GM19351 (cell line): ENCODE measurements around the gene MYPN.
"Not testable (repeated sequence)": the region's sequence is repeated elsewhere in the genome, so short reads cannot be mapped to it uniquely, and the experiment has no call there.

Experiments used
- ATAC-seq: cut with Tn5 transposase; IDR thresholded peaks from one replicate; pipeline ENCODE4 v1.9.1; 2021; ENCODE audit warnings: mild to moderate bottlenecking, moderate library complexity; ENCODE audit not compliant: unreplicated experiment

The MYPN gene, protein sequence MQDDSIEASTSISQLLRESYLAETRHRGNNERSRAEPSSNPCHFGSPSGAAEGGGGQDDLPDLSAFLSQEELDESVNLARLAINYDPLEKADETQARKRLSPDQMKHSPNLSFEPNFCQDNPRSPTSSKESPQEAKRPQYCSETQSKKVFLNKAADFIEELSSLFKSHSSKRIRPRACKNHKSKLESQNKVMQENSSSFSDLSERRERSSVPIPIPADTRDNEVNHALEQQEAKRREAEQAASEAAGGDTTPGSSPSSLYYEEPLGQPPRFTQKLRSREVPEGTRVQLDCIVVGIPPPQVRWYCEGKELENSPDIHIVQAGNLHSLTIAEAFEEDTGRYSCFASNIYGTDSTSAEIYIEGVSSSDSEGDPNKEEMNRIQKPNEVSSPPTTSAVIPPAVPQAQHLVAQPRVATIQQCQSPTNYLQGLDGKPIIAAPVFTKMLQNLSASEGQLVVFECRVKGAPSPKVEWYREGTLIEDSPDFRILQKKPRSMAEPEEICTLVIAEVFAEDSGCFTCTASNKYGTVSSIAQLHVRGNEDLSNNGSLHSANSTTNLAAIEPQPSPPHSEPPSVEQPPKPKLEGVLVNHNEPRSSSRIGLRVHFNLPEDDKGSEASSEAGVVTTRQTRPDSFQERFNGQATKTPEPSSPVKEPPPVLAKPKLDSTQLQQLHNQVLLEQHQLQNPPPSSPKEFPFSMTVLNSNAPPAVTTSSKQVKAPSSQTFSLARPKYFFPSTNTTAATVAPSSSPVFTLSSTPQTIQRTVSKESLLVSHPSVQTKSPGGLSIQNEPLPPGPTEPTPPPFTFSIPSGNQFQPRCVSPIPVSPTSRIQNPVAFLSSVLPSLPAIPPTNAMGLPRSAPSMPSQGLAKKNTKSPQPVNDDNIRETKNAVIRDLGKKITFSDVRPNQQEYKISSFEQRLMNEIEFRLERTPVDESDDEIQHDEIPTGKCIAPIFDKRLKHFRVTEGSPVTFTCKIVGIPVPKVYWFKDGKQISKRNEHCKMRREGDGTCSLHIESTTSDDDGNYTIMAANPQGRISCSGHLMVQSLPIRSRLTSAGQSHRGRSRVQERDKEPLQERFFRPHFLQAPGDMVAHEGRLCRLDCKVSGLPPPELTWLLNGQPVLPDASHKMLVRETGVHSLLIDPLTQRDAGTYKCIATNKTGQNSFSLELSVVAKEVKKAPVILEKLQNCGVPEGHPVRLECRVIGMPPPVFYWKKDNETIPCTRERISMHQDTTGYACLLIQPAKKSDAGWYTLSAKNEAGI (N-terminal part only)

DNA sequence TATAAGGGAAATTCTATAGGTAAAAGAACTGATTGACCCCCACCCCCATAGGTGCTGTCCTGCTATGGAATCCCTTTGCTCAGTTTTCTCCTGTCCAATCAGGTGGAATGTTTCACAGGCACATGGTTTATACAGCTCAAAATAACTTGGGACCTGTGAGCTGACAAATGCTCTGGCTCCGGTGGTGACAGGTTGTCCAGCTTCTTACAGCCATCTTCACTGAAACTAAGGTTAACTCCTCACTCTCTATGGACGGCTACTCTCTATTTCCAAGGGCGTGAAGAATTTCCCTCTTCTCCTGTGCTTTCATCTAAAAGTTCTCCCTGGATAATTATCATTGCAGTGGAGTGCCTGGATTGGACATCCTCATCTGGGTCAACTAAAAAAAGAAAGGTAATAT lies at the start of gene MYPN:
MYPN (plus strand) TSS at position 158 of the 400 bp plus-strand sequence. CDS start 11,951 bp downstream, outside the sequence.
- no peak for ATAC-seq

GRCh38 chr10:68067029-68067428 lies 42.3 kb upstream of the MYPN start:
- no peak for ATAC-seq

DNA sequence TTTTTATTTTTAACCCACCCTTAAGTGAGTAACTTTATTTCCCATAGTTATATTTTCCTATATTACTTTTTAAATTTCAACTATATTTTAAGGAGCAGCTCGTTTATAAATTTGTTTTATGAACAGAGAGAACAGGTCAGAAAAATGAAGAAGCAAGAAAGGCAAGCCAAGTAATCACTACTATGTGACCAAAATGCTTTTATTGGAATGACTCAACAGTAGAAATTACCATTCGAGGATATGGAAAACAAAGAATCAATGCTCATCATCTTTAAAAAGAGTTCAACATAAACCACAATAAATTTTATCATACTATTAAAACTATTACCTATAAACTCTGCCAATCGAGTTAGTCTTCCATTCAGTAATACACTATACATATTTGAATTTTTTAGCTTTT lies 41.8 kb upstream of the MYPN start:
- ATAC-seq = no peak

DNA sequence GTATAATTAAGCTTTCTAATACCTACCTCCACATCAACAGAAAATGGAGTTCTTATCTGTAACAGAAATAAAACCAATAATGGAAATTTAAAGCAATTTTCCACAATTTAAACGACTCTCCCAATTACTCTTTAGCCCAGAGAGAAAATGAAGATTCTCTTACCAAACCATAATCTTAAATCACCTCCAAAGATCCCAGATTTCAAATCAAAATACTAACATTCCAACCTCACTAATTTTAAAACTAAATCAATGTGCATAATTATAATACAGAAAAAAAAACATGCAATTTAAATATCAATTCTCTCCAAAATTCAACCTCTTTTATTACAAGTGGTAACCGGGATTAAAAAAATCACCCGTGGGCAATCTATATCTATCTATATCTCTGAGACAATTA lies 35.7 kb upstream of the MYPN start:
- no peak for ATAC-seq

DNA sequence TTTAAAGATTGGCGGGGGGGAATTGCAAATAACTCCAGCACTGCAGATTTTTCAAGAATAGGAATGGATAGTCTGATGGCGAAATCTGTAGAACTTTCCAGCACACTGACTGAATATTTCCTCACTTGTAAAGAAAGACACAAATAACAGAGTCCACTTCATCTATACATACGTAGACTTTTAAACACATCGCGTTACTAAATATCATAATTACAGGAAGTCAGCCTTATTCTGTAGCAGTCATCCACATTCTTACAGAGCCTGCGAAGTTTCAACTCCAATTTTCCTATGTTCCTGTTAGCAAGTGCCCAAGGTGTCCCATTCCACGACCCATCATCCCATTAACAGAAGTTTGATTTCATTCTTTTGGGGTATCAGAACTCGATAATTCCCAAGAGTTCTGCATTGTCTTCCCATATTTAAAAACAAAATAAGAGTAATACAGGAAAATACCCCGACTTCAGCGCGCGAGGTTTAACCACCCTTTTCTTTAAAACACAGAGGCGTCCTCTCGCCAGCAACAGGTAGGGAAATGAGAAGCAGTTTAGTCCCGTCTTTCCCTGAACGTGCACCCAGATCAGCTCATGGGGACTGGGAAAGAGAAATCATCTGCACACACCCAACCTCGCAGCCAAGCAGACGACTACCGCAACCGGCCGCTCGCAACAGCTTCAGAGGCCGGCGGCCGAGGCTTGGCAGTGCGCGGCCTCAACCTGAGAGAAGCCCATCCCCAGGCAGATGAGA lies 35.1 kb upstream of the MYPN start:
- no peak for ATAC-seq

GRCh38 chr10:68074775-68075549 lies 34.3 kb upstream of the MYPN start, which contains the start of gene HERC4:
HERC4 (minus strand) TSS chr10:68075283; CDS start chr10:68073108, 2,175 bp downstream.
- ATAC-seq = peak; percentile 86

DNA sequence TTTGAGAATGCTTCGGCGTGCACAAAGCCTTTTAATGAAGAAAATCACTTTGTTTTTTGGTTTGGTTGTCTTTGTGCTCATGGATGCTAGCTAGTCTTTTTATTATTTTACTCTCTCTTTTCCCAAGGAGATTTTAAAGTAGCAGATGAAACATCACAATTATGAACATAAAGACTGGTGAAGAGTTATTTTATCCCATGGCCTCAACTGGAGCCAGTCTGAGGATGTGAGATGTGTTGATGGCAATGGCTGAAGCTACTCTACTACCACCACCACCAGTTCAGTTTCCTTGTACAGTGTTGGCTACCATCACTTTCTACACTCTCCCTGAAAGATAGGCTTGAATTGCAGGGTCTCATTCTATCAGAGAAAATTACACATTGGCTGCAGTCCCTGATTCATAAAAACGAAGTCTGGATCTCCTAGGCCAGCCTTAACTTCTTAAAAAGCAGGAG lies 33.7 kb upstream of the MYPN start:
- ATAC-seq = no peak

DNA sequence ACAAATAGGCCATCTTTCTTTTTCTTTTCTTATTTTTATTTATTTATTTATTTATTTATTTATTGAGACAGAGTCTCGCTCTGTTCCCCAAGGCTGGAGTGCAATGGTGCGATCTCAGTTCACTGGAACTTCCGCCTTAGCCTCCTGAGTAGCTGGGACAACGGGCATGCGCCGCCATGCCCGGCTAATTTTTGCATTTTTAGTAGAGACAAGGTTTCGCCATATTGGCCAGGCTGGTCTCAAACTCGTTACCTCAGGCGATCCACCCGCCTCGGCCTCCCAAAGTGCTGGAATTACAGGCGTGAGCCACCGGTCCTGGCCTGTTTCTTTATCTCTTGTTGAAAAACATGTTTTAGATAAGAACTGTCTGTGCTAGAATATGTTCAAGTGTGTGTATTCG lies 33.2 kb upstream of the MYPN start:
- ATAC-seq = not testable (repeated sequence)

GRCh38 chr10:68077026-68077425 lies 32.3 kb upstream of the MYPN start:
- no peak for ATAC-seq

DNA sequence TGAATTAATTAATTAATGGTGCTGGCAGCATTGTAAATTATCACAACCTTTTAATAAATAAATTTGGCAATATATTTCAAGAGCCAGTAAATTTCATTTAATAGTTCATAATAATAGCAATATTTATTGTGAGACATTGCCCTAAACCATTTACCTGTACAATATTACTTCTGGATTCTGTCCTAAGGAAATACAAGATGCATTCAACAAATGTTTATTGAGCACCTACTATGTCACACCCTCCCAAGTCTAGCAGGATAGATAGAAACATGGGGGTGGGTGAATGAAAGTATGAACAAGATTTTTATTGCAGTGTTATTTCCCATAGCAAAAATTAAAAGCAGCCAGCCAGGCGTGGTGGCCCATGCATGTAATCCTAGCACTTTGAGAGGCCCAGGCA lies 29.9 kb upstream of the MYPN start:
- no peak for ATAC-seq

- no peak for ATAC-seq
Measured at GRCh38 chr10:68080853-68081431, 28.3 kb upstream of the MYPN start.

DNA sequence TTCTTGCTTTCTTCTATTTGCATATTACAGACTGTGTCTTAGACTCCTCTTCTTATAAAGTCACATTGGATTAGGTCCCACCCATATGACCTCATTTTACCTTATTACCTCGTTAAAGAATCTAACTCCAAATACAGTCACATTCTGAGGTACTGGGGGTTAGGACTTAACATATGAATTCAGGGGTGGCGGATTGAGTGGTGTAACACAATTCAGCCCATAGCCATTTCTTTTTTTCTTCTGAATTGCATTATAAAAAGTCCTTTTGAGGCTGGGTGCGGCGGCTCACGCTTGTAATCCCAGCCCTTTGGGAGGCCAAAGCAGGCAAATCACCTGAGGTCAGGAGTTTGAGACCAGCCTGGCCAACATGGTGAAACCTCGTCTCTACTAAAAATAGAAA lies 27.4 kb upstream of the MYPN start:
- ATAC-seq = no peak

DNA sequence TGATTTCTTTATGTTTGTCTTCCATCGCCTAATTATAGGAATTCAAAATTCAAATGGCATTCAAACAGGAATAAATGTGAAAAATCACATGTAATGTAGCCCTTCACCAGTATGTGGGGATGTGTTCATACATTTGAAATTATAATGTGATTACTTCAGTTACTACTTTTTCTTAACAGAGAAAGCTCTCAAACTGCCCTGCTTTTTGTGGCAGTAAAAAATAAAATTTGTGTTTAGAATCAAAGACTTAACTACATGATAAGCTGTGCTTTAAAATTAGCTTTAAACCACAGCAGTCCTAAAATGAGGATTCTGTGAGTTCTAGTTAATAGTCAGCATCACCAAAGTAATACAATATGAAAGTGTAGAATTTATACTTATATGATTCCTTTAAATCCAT lies 26.4 kb upstream of the MYPN start:
- no peak for ATAC-seq

DNA sequence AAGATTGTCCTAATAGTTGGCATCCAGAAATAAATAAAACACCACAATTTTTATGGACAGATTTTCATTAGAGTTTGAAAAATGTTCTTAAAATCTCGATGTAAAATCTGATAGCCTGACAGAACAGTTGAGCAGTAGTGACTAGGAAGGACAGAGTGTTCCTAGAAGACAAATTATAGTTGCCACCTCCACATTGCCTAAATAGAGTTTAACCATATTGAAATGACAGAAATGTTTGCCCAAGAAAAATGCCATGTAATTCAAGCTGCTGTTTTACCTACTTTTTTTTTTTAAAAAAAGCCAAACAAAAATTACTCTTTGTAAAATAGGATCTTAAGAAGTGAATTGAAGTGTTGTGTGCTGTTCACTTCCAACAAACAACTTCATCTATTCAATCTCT lies 25.3 kb upstream of the MYPN start:
- no peak for ATAC-seq

GRCh38 chr10:68084469-68084868 lies 24.8 kb upstream of the MYPN start:
- ATAC-seq = no peak

- ATAC-seq = no peak
Measured at GRCh38 chr10:68086011-68086410, 23.3 kb upstream of the MYPN start.

DNA sequence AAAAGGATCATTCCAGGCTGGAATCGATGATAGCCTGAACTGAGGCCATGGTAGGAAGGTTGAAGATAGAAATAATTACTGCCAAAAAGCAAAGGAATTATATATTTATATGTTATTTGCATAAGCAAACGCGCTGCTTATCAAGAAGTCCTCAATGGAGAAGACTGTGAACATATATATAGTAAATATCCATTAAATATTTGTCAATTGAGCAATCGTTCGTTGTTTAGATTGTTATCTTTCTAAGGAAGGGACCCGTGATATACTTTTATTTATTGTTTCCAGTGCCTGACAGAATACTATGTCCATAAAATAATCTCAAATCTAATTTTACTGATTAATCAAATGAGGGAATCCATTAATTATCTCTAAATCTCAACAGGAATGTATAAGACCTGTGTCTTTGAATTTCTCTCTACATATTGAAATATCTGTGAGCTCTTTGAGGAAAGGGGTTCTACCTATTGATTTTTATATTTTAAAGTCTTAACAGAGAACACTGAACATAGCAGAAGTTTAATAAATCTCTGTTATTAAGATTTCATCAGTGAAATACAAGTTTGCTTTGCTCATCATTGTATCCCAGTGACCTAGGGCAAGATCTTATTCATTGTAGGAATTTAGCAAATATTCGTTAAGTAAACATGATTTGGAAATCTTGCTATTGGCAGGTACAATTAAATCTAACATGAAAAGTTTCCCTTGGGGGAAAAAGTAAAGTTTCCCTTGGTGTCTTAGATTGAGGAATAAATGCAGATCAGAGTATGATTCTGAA lies 22.2 kb upstream of the MYPN start:
- no peak for ATAC-seq

GRCh38 chr10:68087685-68088401 lies 21.4 kb upstream of the MYPN start:
- ATAC-seq = no peak
